Fibroblast of skin of right quadriceps (primary cell): ENCODE measurements around the gene TLR10.

Experiments
- DNase-seq: peaks from one replicate; pipeline ENCODE4 v3.0.0-alpha.2; 2013

Gene TLR10

DNA sequence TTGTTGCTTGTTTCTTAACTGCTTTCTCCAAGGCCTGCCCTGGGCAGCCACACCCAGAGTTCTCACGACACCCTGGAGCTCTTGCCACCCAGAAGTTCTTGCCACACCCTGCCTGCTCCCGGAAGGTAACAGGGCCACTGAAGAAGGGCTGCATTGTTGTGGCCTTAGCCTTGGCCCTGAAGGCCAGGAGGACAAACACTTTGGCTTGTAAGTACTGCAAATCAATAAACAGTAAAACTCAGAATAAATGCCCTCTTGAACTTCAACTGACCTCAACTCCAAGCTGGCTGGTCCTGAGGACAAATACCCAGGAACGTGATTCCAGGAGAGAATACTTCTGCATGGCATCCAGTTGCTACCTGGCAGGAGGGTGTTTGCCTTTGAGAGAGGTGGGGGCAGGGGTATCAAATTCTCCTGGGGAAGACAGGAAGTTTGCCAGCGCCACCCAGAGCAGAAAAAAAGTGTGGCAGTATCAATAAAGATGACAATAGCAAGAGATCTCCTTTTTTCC is 54.1 kb downstream of the TLR10 start:
- DNase-seq = no peak

DNA sequence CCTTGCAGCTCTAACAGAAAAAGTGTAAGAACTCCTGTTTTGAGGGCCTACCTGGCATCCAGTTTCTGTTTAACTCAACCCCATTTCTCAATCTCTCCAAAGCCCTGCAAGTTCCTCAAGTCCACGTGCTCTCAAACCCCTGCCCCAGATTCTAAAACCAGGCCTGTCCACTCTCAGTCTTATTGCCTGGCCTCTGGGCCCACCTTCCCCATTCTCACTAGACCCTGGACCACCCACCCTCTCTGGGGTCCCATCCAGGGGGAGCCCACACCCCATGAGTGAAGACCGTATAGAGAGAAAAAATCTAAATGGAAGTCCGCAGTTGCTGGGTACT is 58.3 kb downstream of the TLR10 start:
- no peak for DNase-seq

DNA sequence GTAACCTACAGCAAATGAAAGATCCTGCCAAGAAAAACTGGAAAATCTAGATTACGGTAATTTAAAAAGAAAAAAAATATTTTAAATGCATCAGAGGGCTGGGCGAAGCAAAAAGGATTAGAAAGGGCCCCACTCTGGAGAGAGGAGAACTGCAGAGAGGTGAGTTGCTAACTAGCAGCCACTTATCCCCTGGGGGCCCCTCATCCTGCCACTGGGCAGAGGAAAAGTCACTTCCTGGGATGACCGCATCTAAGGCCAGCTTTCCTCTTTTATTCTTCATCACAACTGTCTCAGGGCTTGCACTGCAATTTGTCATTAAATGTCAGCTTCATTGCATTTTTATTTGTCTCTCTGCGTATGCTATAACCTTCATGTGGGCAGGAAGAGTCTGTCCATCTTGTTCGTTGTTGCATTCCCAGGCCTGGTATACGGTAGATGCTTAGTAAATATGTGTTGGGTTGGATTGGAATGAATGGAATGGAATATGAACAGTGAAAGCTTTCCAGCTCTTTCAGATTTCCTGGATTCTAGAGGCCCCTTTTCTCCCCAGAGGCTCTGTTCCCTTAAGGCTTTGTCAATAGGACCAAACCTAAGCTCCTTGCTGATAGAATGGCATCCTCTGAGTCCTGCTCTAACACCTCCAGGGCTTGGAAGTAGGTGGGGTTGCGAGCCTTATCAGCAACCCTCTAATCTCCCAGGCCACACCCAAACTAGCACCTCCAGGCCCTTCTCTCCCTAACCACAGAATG is 58.9 kb downstream of the TLR10 start:
- peak; percentile 60 for DNase-seq

DNA sequence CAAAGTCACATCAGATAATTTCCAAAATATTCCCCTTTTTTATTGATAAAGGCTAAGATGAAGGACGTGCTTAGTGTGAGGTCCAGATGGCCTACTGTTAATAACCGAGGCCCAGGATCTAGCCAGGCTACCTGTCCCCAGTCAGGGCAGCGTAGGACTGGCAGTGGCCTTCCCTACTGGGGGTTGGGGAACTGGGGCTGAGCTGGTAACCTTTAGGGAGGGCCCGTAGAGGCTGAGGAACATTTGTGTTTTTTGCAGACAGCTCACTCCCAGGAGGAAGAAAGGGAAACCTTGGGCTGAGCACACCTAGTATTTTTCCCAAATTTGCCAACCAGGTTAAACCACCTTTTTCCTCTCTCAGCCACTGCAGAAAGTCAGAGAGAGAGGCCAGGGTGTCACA is 59.7 kb downstream of the TLR10 start:
- no peak for DNase-seq
